HepG2 (cell line): ENCODE measurements around the gene MOSPD2. TPM values are rescaled to one million over a fixed set of nuclear protein-coding genes. Genes with fewer than 3 reads are reported as not detected.

Experiments
- GABPB1 ChIP-seq: IDR thresholded peaks from 2 replicates; pipeline ENCODE4 v1.6.1; 2016; ENCODE audit warnings: mild to moderate bottlenecking, missing genetic modification reagents, moderate library complexity, missing compliant biosample characterization
- JUNB ChIP-seq: sonication (generic); formaldehyde crosslinking; IDR thresholded peaks from 2 replicates; pipeline ENCODE4 v1.8.0; 2022; ENCODE audit warnings: missing genetic modification reagents, mild to moderate bottlenecking, borderline replicate concordance
- KLF6 ChIP-seq: IDR thresholded peaks from 2 replicates; pipeline ENCODE4 v1.8.0; 2016; ENCODE audit warnings: missing biosample characterization, missing genetic modification reagents
- MED13 ChIP-seq: sonication (generic); formaldehyde crosslinking; IDR thresholded peaks from 2 replicates; pipeline ENCODE4 v1.5.0; 2020; ENCODE audit warnings: missing genetic modification reagents
- NFYB ChIP-seq: sonication (generic); formaldehyde crosslinking; IDR thresholded peaks from 2 replicates; pipeline ENCODE4 v1.4.0; 2020; ENCODE audit warnings: missing genetic modification reagents
- ZFP82 ChIP-seq: sonication (generic); formaldehyde crosslinking; IDR thresholded peaks from 2 replicates; pipeline ENCODE4 v1.5.1; 2020; ENCODE audit warnings: mild to moderate bottlenecking, missing genetic modification reagents, borderline replicate concordance
- ZNF136 ChIP-seq: sonication (generic); formaldehyde crosslinking; IDR thresholded peaks from 2 replicates; pipeline ENCODE4 v1.8.1; 2022; ENCODE audit warnings: low read depth, mild to moderate bottlenecking, moderate library complexity, missing genetic modification reagents
- ZNF138 ChIP-seq: sonication (generic); formaldehyde crosslinking; IDR thresholded peaks from 2 replicates; pipeline ENCODE4 v1.5.0; 2020; ENCODE audit warnings: mild to moderate bottlenecking, low read depth, missing genetic modification reagents
- ZNF34 ChIP-seq: sonication (generic); formaldehyde crosslinking; IDR thresholded peaks from 2 replicates; pipeline ENCODE4 v1.4.0; 2020; ENCODE audit warnings: mild to moderate bottlenecking, missing genetic modification reagents, borderline replicate concordance
- ZNF558 ChIP-seq: sonication (generic); formaldehyde crosslinking; IDR thresholded peaks from 2 replicates; pipeline ENCODE4 v1.9.0; 2022; ENCODE audit warnings: mild to moderate bottlenecking, missing genetic modification reagents, borderline replicate concordance
- ZNF83 ChIP-seq: sonication (generic); formaldehyde crosslinking; IDR thresholded peaks from 2 replicates; pipeline ENCODE4 v1.4.0; 2020; ENCODE audit warnings: missing genetic modification reagents, mild to moderate bottlenecking, borderline replicate concordance
- polyA plus RNA-seq, 8 experiments: library from polyadenylated mRNA; depleted of rRNA in 3 of 8; stranded (reverse) in 7 of 8; unstranded in 1 of 8; fragments of >200 nt; fragmentation: Illumina TruSeq in 4 of 8; extraction: Trizol in 4 of 8; gene quantifications; 2 replicates each; pipeline versions ENCODE4 v1.2.1 to v1.2.3, GENCODE V29; 2011 to 2016; ENCODE audit warnings: low read depth in 4 of 8, missing spikeins in 1 of 8, mixed read lengths in 1 of 8; ENCODE audit not compliant: insufficient read depth in 1 of 8
- total RNA-seq, 5 experiments: library from RNA; depleted of rRNA; stranded (reverse); fragments of >200 nt; fragmentation: Illumina TruSeq; extraction: Trizol; gene quantifications; 2 replicates each; pipeline ENCODE4 v1.2.3, GENCODE V29; 2016; ENCODE audit warnings: low read depth in 1 of 5
- TF ChIP-seq, protein P1 (sequence below): sonication (generic); formaldehyde crosslinking; IDR thresholded peaks from 2 replicates; pipeline ENCODE4 v1.5.1; 2020; ENCODE audit warnings: mild to moderate bottlenecking, moderate library complexity, missing genetic modification reagents
- TF ChIP-seq, protein P2 (sequence below): sonication (generic); formaldehyde crosslinking; IDR thresholded peaks from 2 replicates; pipeline ENCODE4 v1.5.0; 2020; ENCODE audit warnings: mild to moderate bottlenecking, low read depth, missing genetic modification reagents, borderline replicate concordance
- TF ChIP-seq, protein P3 (sequence below): sonication (generic); formaldehyde crosslinking; IDR thresholded peaks from 2 replicates; pipeline ENCODE4 v1.4.0; 2020; ENCODE audit warnings: missing genetic modification reagents
- TF ChIP-seq, protein P4 (sequence below): sonication (generic); formaldehyde crosslinking; IDR thresholded peaks from 2 replicates; pipeline ENCODE4 v1.5.1; 2020; ENCODE audit warnings: missing genetic modification reagents, mild to moderate bottlenecking, borderline replicate concordance
- TF ChIP-seq, protein P5 (sequence below): sonication (generic); formaldehyde crosslinking; IDR thresholded peaks from 2 replicates; pipeline ENCODE4 v1.4.0; 2020; ENCODE audit warnings: missing genetic modification reagents, borderline replicate concordance
- TF ChIP-seq, protein P6 (sequence below): sonication (generic); formaldehyde crosslinking; IDR thresholded peaks from 2 replicates; pipeline ENCODE4 v1.5.0; 2020; ENCODE audit warnings: missing genetic modification reagents

Gene MOSPD2
- total and polyA plus RNA-seq, 2 of the 13 experiments (the other 11 are each of a cell fraction or from before 2014, with no cell fraction given): 4.8 to 7.0 TPM

DNA sequence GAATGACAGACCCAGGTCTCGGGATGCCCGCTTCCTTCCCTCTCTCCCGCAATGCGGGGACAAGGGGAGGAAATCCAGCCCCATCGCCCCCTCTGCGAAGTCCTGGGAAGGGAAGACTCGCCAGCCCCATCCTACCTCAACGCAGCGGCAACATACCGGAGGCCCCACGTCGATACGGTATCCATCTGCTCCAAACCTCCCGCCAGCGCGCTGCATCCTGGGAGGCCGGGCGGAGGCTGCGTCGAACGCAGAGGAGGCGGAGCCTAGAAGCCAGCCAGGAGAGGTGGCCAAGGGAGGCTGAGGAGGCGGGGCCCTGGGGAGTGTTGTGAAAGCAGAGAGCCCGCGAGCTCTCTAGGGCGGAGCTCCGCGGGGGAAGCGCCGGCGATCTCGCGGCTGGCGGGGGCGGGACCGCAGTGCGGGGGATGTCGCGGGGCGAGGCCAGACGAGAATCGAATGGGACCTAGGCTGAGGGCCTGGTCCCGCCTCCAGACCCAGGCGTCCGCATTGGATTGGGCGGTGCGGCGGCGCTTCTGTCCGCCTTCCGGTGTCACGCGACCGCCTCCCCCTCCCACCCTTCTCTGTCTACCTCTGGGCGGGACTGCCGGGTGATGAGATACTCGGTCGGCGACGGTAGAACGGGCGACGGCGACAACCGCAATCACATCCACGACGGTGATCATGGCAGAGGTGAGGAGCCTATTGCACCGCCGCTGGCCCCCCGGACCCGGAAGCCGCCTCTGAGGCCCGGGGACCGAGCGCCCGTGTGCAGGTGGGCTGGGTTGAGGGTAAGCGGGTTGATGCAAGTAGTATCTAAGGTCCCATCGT is at the start of gene MOSPD2, which contains the start of gene FANCB (continued):
- TF ChIP-seq, protein P1, sequence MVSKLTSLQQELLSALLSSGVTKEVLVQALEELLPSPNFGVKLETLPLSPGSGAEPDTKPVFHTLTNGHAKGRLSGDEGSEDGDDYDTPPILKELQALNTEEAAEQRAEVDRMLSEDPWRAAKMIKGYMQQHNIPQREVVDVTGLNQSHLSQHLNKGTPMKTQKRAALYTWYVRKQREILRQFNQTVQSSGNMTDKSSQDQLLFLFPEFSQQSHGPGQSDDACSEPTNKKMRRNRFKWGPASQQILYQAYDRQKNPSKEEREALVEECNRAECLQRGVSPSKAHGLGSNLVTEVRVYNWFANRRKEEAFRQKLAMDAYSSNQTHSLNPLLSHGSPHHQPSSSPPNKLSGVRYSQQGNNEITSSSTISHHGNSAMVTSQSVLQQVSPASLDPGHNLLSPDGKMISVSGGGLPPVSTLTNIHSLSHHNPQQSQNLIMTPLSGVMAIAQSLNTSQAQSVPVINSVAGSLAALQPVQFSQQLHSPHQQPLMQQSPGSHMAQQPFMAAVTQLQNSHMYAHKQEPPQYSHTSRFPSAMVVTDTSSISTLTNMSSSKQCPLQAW: 0 out of 2 replicates have a peak, but pooled peaks have one; percentile 25
- no peak for TF ChIP-seq ZNF138 (CRISPR knock-in tag)
- TF ChIP-seq NFYB (CRISPR knock-in tag): peak; percentile 81
- TF ChIP-seq, protein P2, sequence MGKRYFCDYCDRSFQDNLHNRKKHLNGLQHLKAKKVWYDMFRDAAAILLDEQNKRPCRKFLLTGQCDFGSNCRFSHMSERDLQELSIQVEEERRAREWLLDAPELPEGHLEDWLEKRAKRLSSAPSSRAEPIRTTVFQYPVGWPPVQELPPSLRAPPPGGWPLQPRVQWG (CRISPR knock-in tag): no peak
- TF ChIP-seq, protein P3, sequence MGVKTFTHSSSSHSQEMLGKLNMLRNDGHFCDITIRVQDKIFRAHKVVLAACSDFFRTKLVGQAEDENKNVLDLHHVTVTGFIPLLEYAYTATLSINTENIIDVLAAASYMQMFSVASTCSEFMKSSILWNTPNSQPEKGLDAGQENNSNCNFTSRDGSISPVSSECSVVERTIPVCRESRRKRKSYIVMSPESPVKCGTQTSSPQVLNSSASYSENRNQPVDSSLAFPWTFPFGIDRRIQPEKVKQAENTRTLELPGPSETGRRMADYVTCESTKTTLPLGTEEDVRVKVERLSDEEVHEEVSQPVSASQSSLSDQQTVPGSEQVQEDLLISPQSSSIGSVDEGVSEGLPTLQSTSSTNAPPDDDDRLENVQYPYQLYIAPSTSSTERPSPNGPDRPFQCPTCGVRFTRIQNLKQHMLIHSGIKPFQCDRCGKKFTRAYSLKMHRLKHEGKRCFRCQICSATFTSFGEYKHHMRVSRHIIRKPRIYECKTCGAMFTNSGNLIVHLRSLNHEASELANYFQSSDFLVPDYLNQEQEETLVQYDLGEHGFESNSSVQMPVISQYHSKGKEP (CRISPR knock-in tag): no peak
- TF ChIP-seq ZNF83 (CRISPR knock-in tag): no peak
- TF ChIP-seq KLF6 (CRISPR knock-in tag): no peak
- no peak for TF ChIP-seq ZNF136 (CRISPR knock-in tag)
- no peak for TF ChIP-seq ZFP82 (CRISPR knock-in tag)
- TF ChIP-seq, protein P4, sequence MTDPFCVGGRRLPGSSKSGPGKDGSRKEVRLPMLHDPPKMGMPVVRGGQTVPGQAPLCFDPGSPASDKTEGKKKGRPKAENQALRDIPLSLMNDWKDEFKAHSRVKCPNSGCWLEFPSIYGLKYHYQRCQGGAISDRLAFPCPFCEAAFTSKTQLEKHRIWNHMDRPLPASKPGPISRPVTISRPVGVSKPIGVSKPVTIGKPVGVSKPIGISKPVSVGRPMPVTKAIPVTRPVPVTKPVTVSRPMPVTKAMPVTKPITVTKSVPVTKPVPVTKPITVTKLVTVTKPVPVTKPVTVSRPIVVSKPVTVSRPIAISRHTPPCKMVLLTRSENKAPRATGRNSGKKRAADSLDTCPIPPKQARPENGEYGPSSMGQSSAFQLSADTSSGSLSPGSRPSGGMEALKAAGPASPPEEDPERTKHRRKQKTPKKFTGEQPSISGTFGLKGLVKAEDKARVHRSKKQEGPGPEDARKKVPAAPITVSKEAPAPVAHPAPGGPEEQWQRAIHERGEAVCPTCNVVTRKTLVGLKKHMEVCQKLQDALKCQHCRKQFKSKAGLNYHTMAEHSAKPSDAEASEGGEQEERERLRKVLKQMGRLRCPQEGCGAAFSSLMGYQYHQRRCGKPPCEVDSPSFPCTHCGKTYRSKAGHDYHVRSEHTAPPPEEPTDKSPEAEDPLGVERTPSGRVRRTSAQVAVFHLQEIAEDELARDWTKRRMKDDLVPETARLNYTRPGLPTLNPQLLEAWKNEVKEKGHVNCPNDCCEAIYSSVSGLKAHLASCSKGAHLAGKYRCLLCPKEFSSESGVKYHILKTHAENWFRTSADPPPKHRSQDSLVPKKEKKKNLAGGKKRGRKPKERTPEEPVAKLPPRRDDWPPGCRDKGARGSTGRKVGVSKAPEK: no peak
- peak; percentile 93 for TF ChIP-seq GABPB1 (CRISPR knock-in tag)
- no peak for TF ChIP-seq ZNF558 (CRISPR knock-in tag)
- TF ChIP-seq, protein P5, sequence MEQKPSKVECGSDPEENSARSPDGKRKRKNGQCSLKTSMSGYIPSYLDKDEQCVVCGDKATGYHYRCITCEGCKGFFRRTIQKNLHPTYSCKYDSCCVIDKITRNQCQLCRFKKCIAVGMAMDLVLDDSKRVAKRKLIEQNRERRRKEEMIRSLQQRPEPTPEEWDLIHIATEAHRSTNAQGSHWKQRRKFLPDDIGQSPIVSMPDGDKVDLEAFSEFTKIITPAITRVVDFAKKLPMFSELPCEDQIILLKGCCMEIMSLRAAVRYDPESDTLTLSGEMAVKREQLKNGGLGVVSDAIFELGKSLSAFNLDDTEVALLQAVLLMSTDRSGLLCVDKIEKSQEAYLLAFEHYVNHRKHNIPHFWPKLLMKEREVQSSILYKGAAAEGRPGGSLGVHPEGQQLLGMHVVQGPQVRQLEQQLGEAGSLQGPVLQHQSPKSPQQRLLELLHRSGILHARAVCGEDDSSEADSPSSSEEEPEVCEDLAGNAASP (CRISPR knock-in tag): no peak
- no peak for TF ChIP-seq MED13 (CRISPR knock-in tag)
- no peak for TF ChIP-seq JUNB
- TF ChIP-seq, protein P6, sequence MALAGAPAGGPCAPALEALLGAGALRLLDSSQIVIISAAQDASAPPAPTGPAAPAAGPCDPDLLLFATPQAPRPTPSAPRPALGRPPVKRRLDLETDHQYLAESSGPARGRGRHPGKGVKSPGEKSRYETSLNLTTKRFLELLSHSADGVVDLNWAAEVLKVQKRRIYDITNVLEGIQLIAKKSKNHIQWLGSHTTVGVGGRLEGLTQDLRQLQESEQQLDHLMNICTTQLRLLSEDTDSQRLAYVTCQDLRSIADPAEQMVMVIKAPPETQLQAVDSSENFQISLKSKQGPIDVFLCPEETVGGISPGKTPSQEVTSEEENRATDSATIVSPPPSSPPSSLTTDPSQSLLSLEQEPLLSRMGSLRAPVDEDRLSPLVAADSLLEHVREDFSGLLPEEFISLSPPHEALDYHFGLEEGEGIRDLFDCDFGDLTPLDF: peak; percentile 37; the same call in 1 of the 2 replicates
- TF ChIP-seq ZNF34 (CRISPR knock-in tag): no peak
